22Rv1 (cell line): Measurements from ENCODE around the gene UPP1.
A peak's percentile ranks its signal among the peaks of the same experiment; 100 is the strongest.

Experiments used
- H3K27ac ChIP-seq: fragments of 450-650 bp; 2 replicates; pipeline ENCODE4 v1.5.1; 2017
- CTCF ChIP-seq: fragments of 450-650 bp; IDR thresholded peaks from 2 replicates; pipeline ENCODE4 v1.5.1; 2017; ENCODE audit warnings: mild to moderate bottlenecking
- ZFX ChIP-seq: fragments of 450-650 bp; IDR thresholded peaks from 2 replicates; pipeline ENCODE4 v1.6.1; 2017; ENCODE audit warnings: antibody characterized with exemption, borderline replicate concordance

The UPP1 gene

DNA sequence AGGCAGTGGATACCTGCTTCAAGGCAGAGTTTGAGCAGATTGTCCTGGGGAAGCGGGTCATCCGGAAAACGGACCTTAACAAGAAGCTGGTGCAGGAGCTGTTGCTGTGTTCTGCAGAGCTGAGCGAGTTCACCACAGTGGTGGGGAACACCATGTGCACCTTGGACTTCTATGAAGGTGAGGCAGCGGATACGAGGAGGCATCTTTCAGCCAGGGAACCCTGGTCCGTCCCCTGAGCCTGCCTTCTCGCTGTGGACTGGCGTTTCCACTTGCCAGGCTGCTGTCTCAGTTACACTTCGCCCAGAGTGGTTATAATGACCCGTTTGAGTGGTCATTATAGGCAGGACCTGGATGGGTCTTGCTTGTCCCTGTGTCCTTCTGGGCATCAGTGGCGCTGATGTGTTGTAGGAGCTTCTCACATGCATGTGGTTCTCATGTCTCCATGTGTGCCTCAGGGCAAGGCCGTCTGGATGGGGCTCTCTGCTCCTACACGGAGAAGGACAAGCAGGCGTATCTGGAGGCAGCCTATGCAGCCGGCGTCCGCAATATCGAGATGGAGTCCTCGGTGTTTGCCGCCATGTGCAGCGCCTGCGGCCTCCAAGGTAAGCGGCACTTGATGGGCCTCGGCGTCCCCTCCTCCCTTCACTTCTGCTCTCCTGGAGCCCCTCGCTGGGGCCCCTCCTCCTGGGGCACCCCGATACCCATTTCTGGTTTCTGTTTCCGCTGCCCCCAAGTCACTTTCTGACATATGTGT, 18.0 kb downstream of the UPP1 start:
- TF ChIP-seq ZFX = no peak
- TF ChIP-seq CTCF = no peak
- H3K27ac ChIP-seq = no peak overlapping the region

DNA sequence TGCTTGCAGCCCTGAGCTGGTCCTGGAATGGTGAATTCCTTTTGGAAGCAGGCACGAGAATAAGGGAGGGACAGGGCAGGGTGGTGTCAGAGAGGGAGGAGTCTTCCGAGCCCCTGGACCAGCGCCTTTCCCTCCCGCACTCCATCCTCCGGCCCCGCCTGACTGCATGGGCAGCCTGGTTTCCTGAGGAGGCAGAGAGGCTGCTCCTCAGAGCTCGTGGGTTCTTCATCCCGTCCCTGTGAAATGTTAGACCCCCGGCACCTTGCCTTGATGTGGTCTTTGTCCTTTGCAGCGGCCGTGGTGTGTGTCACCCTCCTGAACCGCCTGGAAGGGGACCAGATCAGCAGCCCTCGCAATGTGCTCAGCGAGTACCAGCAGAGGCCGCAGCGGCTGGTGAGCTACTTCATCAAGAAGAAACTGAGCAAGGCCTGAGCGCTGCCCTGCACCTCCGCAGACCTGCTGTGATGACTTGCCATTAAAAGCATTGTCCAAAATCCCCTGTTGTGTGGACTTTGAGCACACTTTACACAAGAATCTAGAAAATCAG, 18.9 kb downstream of the UPP1 start:
- no peak overlapping the region for H3K27ac ChIP-seq
- no peak for TF ChIP-seq CTCF
- no peak for TF ChIP-seq ZFX

- TF ChIP-seq ZFX (no peak), CTCF (no peak)
- no peak overlapping the region for H3K27ac ChIP-seq
These were observed 20.1 kb downstream of the UPP1 start for GRCh38 chr7:48108959-48109847.

GRCh38 chr7:48109848-48110663, 21.0 kb downstream of the UPP1 start:
- peak; percentile 99 for TF ChIP-seq CTCF
- no peak for TF ChIP-seq ZFX
- no peak overlapping the region for H3K27ac ChIP-seq

GRCh38 chr7:48110868-48111267, 21.8 kb downstream of the UPP1 start:
- TF ChIP-seq ZFX (no peak), CTCF (no peak)
- H3K27ac ChIP-seq = no peak overlapping the region

DNA sequence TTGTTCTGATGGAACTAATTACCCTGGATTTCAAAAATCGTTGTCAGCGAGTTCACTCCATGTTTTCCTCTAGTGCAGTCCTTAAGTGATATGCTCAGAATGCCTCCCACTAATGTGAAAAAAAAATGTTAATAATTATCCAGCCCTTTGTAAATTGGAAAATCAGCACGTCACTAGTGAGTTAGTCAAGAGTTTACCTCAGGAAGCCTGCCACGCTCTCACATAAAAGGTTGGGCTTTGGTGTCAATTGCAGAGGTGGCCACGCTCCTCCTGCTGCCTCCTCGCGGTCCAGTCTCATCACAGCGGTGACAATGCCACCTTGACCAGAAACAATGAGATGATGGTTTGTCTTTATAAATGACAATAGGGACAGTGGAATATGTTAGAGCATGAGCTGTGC, 22.5 kb downstream of the UPP1 start:
- H3K27ac ChIP-seq = no peak overlapping the region
- TF ChIP-seq ZFX (no peak), CTCF (no peak)
